T-helper 1 cell (primary cell): Measurements from ENCODE around the gene NEURL1B.

Experiments
- DNase-seq, 5 donors: peaks; one replicate each; pipeline ENCODE4 v3.0.0-alpha.2; 2012 to 2020

NEURL1B gene

DNA sequence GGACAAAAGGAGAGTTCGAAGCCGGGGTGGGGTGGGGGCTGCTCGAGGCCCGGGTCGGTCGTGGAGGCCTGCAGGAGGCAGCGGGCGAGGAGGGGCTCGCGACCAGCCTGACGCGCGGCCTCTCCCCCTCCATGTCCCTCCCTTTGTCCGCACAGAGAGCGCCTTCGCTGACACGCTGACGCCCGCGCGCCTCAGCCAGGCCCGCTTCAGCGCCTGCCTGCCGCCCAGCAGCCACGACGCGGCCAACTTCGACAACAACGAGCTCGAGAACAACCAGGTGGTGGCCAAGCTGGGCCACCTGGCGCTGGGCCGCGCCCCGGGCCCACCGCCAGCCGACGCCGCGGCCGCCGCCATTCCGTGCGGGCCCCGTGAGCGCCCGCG, 42.2 kb downstream of the NEURL1B start:
- no peak for DNase-seq

DNA sequence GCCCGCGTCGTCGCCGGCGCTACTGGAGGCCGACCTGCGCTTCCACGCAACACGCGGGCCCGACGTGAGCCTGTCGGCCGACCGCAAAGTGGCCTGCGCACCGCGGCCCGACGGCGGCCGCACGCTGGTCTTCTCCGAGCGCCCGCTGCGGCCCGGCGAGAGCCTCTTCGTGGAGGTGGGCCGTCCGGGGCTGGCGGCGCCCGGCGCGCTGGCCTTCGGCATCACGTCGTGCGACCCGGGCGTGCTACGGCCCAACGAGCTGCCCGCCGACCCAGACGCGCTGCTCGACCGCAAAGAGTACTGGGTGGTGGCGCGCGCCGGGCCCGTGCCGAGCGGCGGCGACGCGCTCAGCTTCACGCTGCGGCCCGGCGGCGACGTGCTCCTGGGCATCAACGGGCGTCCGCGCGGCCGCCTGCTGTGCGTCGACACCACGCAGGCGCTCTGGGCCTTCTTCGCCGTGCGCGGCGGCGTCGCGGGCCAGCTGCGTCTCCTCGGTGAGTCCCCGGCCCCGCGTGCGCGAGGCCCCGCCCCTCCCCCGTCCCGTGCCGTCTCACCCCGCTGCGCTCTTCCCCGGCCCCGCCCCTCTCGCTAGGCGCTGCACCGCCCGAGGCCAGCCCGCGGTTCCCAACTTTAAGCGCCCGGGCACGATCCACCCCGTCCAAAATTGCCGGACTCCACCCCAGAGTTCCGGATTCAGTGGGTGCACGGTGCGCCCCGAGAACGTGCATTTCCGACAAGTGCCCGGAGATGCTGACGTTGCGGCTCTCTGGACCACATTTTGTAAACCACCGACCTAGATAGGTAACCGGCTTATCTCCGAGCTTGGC, 42.8 kb downstream of the NEURL1B start:
- DNase-seq: peak; percentile 52 to 66 (median 61)

DNA sequence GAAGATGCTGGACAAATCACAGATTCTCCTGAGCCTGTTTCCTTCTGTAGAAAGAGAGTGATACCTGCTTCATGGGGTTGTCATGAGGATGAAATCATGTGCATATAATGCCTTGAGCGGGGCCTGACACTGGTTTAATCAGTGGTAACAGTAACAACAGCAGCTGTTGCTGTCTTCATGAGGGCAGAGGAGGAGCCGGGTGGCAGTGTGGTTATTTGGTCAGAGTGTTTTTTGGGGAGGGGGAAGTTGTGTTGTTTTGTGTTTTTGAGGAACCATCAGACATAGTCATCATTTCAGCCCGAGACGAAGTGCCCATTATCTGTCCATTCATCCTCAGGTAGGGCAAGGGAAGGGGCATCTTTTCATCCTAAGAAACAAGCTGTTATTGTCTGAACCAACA, 44.0 kb downstream of the NEURL1B start:
- no peak for DNase-seq

DNA sequence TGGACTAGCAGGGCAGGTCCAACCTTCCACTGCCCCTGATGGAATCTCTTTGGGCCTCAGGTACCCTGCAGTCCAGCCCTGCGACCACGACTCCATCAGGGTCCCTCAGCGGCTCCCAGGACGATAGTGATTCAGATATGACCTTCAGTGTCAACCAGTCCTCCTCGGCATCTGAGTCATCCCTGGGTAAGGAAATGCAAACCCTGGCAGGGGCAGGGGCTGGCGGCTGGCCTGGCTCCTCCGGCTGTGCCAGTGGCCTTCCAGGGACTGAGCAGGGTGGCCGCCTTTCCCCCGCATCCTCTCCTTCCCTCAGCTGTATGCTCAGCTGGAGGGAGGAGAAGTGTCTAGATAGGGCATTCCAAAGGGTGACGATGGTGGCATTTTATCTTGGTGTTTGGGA, 45.0 kb downstream of the NEURL1B start:
- DNase-seq: no peak

DNA sequence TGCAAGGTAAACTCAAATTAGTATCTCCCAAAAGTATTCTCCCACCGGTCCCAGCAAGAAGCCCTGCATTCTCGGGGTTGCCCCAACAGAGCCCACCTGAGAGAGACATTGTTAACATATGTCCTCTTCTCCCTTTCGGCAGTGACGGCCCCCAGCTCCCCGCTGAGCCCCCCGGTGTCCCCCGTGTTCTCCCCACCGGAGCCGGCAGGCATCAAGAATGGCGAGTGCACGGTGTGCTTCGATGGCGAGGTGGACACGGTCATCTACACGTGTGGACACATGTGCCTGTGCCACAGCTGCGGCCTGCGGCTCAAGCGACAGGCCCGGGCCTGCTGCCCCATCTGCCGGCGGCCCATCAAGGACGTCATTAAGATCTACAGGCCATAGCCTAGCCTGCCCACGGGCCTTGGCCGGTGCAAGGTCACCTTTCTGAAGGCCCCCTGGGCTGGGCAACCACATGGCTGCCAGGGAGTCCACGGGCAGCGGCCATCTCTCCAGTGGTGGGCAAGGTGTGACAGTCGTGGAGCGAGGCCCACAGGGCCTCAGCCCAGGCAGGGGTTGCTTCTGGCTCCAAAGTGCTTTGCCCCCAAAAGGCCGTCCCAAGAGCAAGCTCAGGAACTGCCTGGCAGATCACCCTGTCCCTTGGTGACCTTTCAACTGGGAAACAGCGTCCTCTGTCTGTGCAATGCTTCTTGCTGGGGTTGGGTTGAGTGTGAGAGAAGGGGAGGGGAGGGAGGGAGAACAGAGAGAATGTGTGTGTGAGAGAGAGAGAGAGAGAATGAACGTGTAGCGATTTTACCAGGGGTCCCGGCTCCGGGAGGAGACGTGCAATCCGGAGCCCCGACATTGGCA, 45.7 kb downstream of the NEURL1B start:
- no peak for DNase-seq

DNA sequence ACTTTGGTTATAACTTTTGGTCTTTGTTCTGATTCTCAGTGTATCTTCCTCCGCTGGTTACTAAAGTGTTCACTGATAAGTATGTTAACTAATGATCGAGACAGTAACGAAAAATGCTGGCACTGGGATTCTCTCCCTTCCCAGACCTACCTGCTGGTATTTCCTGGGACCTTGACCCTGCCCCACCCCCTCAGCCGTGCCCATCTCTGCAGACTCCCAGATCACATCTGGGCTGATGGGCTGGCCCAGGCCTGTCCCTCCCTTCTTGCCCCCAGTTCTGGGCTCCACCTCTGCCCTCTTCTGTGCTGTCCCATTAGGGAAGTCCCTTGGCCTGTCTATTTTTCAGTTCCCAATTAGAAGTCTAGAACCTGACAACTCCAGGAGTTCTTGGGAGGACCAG, 46.9 kb downstream of the NEURL1B start:
- DNase-seq: no peak

DNA sequence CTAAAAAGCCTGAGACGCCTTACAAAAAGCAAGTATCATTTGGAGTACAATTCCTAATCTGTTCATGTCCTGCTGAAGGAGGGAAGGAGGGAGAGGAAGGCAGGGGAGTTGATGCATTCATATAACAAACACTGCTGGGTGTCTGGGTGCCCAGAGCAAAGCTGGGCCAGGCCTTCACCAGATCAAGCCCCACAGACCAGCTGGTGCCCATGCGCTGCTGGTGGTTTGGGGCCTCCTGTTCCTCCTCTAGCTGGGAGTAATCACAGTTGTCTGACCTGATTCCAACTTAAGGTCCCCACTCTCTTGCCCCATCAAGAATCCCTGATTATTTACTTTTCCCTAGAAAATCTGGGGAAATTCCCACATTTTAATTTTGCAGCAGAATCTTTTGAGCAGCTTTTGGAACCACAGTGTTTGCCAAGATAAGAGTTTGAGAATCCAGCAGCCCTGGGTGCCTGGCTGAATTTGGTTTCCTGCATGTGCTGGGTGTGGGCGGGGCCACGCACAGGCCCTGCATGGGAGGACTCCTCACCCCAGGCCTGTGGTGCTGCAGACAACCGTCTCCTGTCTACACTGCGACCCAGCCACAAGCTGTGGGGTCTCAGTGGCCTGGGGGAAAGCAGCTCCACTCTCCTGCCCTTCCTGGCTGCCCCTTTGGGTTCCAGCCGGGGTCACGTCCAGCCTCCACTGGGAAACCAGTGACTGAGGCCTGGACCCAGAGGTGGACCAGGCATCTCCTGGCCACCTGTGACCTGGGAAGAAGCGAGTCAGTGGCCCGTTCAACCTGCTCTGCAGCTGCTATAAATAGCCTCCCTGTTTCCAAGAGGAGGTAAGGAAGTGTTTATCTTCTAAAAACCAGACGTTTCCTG, 47.5 kb downstream of the NEURL1B start:
- peak in 1 of 5 donors; percentile 41 for DNase-seq

DNA sequence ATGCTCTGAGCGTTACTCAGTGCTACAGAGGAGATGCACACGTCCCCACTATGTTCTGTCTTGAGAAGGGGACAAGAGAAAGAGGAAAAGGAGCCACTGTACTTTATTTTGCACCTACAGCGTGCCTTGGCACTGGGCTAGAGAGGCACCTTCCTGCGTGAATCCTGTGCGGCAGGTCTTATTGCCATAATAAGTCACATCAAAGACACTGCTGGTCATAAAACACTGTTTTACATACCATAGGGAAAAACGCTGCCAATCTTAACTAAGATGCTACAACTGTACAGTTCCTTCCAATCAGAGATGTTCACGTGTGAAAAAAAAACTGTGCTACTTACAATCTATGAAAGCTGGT, 48.1 kb downstream of the NEURL1B start:
- DNase-seq: no peak

DNA sequence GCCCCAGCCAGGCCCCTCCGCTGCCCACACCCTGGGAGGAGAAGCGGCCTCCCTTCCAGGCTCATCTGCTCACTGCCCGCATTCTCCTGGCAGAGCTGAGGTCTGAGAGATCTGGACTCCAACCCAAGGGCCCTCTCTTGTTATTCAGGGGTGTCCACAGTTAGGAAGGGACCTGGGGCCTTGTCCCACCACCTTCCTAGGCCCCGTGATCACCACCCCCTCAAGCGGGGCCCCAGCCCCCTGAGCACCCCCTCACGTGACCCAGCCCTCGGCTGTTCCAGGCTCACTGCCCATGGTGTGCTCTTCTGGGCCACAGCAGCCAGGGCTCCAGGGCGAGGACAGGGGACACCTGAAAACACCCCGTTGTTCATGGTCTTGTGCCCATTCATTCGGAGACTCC, 48.7 kb downstream of the NEURL1B start:
- no peak for DNase-seq

DNA sequence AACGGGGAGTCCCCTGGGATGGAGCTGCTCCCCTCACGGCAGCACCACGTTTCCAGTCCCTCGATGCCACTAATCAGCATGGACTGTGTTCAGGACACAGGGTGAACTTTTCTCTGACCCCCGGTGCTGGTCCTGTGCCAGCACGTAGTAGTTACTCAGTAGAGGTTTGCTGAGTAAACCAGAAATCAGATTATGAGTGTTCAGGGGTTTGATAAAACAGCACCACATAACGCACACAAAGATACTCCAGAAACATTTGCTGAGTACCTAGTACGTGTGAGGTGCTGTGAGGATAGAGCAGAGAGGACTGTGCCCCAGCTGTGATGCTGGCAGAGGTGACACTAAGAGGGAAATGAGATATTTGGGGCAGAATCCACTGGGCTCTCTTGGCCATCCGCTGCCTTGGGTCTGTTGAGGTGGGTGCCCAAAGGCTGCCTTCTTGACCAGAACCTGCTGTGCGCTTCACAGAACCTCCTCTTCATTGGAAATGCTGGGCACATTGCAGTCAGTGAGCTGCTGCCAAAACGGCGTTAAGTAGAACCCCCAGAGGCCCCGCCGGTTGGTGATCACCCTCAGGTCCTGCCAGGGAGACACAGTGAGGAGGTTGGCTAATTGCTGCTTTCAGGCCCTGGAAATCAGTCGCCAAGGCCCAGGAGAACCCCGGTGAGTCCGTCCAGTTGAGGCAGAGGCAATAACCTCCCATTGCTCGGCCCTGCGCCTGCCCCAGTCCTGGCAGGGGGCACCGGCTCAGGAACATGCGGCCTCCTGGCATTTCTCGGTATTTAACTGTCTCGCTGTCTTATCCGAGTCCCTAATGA, 49.4 kb downstream of the NEURL1B start:
- peak in 1 of 5 donors; percentile 61 for DNase-seq

DNA sequence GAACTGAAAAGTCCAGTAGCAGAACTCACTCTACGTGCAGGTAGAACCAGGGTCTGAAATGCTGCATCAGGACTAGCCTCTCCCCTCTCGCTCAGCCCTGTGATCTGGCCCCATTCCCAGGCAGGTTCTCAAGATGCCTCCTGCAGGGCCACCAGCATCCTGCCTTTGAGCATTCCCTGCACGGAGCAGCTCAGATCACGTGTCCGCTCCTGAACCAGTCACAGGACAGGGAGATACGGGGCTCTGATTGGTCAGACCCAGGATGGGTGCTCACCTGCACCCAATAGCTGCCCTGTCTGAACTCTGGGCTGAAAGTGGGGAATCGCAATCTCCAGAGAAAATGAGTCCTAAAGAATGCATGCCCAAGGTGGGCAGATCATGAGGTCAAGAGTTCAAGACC, 50.8 kb downstream of the NEURL1B start:
- no peak for DNase-seq

DNA sequence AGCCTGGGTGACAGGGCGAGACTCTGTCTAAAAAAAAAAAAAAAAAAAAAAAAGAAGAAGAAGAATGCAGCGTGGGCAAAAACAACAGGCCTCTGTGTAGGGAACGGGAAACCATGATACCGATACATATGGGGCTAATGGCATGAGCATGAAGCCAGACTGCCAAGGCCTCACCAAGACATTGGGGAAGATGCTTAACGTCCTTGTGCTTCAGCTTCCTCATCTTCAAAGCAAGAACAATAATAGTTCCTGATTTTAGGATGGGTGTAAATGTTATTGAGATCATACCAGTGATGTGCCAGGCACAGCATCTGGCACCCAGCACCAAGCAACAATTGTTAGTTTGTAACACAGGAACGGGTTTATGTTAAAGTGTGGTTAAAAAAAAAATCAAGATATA, 51.4 kb downstream of the NEURL1B start:
- DNase-seq: no peak

DNA sequence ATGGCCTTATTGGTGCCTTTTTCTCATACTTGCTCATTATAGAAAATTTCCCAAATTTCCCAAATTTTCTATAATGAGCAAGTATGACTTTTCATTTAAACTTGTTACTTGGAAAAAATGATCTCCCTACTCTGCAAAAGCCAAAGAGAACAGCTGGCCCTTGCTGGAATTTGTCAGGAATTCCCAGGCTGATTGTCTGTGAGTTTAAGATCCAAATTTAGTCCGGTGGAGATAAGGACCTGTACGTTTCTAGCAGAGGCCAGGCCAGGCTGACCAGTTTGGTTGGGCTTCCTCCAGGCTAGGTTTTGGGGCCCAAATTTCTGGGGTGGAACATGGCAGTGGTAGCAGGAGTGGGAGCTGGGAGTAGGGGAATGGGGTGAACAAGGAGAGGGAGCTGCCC, 51.9 kb downstream of the NEURL1B start:
- no peak for DNase-seq

DNA sequence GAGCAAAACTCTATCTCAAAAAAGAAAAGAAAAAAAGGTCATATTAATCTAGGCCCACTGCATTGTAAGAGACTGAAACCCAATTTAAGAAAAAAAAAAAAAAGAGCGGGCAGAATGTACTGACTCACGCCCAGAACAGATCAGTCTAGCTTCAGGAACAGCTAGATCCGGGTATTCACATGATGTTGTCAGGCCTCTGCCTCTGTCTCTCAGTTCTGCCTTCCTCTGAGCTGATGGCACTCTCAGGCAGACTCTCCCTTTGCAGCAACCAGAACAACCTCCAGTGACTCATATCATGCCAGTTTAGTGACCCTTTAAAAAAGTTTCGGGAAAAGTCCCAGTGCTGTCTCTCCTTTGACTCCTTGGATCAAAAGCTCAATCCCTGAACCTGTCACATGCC, 53.0 kb downstream of the NEURL1B start:
- DNase-seq: no peak

DNA sequence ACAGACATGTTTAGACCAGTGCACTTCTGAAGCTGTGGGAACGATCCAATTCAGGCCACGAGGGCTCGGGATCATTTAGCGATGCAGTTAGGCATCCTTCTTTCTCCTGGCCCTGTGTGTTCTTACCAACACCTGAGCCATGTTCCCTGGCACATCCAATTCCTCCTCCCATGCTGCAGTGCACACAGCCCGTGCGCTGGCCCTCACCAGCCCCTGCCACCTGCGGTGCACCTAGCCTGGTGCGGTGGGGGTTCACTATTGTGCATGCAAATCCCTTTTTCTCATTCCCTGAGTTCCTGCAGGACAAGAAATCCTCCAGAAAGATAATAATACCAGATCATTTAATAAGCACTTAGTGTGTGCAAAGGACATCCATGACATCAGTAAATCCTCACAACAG, 53.5 kb downstream of the NEURL1B start:
- DNase-seq: no peak

DNA sequence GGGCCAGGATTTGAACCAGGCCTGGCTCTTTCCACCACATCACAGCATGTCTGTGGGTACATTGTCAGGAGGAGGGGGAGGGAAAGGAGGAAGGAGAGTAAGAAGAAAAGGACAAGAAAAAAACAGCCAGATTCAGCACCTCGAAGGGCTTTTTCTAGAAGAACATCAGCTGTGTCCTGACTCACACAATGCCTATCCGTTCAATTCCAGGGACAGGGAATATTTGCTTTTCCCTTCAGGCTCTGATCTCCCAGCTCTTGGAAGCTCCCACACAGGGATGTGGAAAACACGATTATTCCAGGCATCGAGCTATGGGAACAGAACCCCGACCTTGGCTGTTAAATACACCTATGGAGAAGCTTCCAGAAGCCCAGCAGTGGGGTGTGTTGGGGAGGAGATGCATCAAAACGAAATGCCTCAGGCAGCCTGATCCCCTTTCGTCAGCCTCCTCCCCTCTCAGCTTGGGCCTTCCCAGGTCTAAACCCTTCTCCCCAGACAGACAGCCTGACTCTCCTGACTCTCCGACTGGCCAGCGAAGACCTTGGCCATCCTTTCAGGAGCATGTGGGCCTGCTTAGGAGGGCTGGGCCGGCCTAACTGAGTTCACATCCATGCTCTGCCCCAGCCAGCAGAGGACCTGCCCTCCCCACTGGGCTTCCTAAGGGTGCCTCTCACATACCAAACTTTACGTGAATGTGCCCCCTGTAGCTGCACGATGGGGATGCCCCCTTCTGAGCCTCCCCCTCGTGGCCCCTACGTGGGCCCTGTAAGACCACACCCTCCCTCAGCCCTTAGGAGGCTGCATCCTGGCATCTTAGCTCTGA, 54.4 kb downstream of the NEURL1B start:
- no peak for DNase-seq

DNA sequence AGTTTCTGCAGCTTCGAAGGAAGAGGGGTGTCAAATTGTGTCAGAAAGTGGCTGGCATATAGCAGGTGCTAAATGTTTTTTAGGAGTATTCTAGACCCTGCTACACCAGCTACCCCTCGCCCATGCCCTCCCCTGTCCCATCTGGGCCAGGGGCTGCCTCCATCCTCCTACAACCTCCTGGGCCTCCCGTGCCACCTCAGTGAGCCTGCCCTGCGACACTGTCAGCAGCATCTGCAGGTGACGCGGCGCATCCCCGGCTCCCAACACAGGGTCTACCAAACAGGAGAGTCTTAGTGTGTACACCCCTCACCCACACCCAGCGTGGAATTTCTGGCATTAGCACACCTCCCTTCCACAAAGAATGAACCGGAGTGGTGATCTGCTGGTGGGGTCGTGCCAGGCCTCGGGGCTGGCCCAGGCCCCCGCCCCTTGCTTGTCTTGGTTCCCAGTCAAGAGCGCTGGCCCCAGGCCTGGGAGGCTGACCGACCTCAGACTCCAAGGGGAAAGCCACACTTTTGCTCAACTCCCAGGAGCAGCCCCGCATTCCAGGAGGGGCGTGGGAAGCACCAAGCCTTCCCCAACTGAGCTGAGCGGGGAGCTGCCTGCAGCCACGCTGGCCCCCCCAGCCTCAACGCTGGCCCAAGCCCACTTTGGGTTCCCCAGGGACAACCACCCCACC, 55.2 kb downstream of the NEURL1B start:
- no peak for DNase-seq

DNA sequence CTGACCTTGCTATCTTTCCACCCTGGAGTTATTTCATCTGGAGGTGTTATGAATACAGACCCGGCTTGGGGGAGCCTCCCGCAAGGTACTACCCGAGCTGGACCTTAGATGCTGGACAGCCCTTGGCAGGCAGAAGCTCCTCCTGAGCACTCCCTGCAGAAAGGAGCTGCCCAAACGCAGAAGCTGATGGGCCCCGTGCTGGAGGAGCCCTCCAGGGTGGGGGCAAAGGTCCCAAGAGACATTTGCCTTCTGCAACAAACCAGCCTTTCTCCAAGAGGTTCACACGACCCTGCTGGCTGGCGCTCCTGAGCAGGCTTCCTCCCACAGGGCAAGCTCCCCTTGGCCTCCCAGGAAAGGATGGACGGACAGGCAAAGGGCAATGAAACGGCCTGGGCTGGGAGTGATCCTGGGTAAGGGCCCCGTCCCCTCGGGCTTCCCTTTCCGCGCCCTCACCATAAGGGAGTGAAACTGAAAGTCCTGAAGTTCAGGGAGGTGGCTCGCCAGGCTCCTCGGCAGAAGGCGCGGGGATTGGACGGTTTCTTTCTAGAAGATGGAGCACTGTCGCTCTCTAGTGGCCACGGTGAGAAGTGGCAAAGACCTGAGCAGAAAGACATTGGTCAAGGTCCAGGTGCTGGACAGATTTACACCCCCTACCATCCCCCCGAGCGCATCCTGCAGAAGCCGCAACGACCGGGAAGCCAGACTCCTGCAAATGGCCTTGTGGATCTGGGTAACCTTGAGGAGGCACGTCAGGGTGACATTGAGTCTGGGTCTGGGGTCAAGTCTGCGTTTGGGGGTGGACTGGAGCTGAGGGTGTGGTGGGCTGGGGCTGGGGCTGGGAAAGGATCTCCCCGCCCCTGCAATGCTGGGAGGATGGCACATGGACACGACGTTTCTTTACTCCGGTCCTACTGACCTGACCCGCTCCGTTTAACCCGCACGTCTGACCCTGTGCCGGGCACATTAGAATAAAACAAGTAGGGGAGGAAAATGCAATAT, 56.4 kb downstream of the NEURL1B start:
- peak; percentile 66 to 84 (median 76) for DNase-seq

DNA sequence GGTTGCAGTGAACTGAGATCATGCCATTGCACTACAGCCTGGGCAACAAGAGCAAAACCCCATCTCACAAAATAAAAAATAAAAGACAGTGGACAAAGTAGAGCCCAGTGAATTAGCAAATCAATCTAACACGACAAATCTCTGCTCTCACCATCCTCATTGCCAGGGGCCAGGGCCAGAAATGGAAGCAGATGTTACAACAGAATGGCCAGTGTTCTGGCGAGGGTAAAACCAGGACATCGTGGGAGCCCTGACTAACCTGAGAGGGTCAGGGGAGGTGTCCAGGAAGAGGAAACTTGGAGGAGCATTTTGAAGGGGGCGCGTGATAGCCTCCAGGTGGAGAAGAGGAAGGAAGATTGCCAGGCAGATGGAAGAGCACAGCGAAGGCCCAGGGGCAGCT, 58.4 kb downstream of the NEURL1B start:
- DNase-seq: no peak

DNA sequence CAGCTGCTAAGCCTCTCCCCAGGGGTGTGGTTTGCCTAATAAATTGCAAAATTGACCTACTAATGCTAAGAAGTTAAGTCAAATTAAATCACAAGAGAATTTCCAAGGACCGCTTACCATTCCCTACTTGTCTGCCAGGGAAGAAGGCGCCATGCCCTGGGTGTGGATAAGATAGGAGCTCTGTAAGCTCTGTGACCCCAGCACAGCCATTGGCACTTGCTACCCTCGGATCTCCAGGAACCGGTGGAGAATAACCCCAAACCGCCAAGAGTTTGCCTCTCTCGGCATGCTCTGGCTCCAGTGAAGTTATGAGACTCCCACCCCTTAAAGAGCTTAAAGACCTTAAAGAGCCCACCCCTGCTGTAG, 58.9 kb downstream of the NEURL1B start:
- DNase-seq: no peak
